SK-N-SH treated with all-trans-retinoic acid at 6 μM for 48 hours (cell line): Measurements from ENCODE around the gene SYTL2.
"Not testable (repeated sequence)": the region's sequence is repeated elsewhere in the genome, so short reads cannot be mapped to it uniquely, and the experiment has no call there.

Source experiments
- ATAC-seq: fragments of 200-7000 bp; cut with Tn5 transposase; 3 replicates; pipeline ENCODE4 v1.9.1; 2020; ENCODE audit warnings: mild to moderate bottlenecking, moderate library complexity
- ARNTL ChIP-seq: fragments of 450-650 bp; formaldehyde crosslinking; IDR thresholded peaks from 2 replicates; pipeline ENCODE4 v1.5.0; 2020; ENCODE audit warnings: low read depth, mild to moderate bottlenecking, moderate library complexity, borderline replicate concordance
- BACH2 ChIP-seq: fragments of 250-450 bp; sonication (Bioruptor Pico); IDR thresholded peaks from 2 replicates; pipeline ENCODE4 v1.9.0; 2021; ENCODE audit warnings: mild to moderate bottlenecking, borderline replicate concordance
- CSDC2 ChIP-seq: fragments of 250-450 bp; sonication (Bioruptor Pico); IDR thresholded peaks from 2 replicates; pipeline ENCODE4 v1.5.0; 2020; ENCODE audit warnings: mild to moderate bottlenecking, moderate library complexity
- ESRRG ChIP-seq: fragments of 250-450 bp; sonication (Bioruptor Pico); IDR thresholded peaks from 2 replicates; pipeline ENCODE4 v1.6.1; 2021; ENCODE audit warnings: mild to moderate bottlenecking
- GLIS3 ChIP-seq: fragments of 250-450 bp; sonication (Bioruptor Pico); IDR thresholded peaks from 2 replicates; pipeline ENCODE4 v1.5.0; 2020; ENCODE audit warnings: mild to moderate bottlenecking, moderate library complexity
- ISL1 ChIP-seq: fragments of 250-450 bp; sonication (Bioruptor Pico); IDR thresholded peaks from 2 replicates; pipeline ENCODE4 v2.1.2; 2022; ENCODE audit warnings: mild to moderate bottlenecking, moderate library complexity
- OSR1 ChIP-seq: fragments of 250-450 bp; sonication (Bioruptor Pico); IDR thresholded peaks from 2 replicates; pipeline ENCODE4 v1.8.0; 2022; ENCODE audit warnings: moderate library complexity, mild to moderate bottlenecking, inconsistent platforms
- PATZ1 ChIP-seq: fragments of 250-450 bp; sonication (Bioruptor Pico); IDR thresholded peaks from 2 replicates; pipeline ENCODE4 v1.8.0; 2020; ENCODE audit warnings: mild to moderate bottlenecking, moderate library complexity, borderline replicate concordance
- RARB ChIP-seq: fragments of 250-450 bp; sonication (Bioruptor Pico); IDR thresholded peaks from 2 replicates; pipeline ENCODE4 v1.8.0; 2021; ENCODE audit warnings: mild to moderate bottlenecking, moderate library complexity
- SNAI2 ChIP-seq: fragments of 250-450 bp; sonication (Bioruptor Pico); IDR thresholded peaks from 2 replicates; pipeline ENCODE4 v1.5.0; 2020; ENCODE audit warnings: mild to moderate bottlenecking, moderate library complexity
- TOX ChIP-seq: fragments of 250-450 bp; sonication (Bioruptor Pico); IDR thresholded peaks from 2 replicates; pipeline ENCODE4 v1.8.0; 2021; ENCODE audit warnings: mild to moderate bottlenecking, moderate library complexity, borderline replicate concordance
- ZC3H10 ChIP-seq: fragments of 250-450 bp; sonication (Bioruptor Pico); IDR thresholded peaks from 2 replicates; pipeline ENCODE4 v1.5.1; 2021; ENCODE audit warnings: mild to moderate bottlenecking, moderate library complexity
- ZNF565 ChIP-seq: fragments of 450-650 bp; formaldehyde crosslinking; conservative IDR thresholded peaks from 2 replicates; pipeline ENCODE4 v1.5.0; 2020; ENCODE audit warnings: low read depth, mild to moderate bottlenecking, moderate library complexity
- ZNF8 ChIP-seq: fragments of 450-650 bp; formaldehyde crosslinking; IDR thresholded peaks from 2 replicates; pipeline ENCODE4 v1.5.0; 2020; ENCODE audit warnings: mild to moderate bottlenecking, moderate library complexity
- TF ChIP-seq, protein P1 (sequence below): fragments of 250-450 bp; sonication (Bioruptor Pico); IDR thresholded peaks from 2 replicates; pipeline ENCODE4 v1.5.1; 2021; ENCODE audit warnings: mild to moderate bottlenecking, moderate library complexity
- TF ChIP-seq, protein P2 (sequence below): fragments of 250-450 bp; sonication (Bioruptor Pico); IDR thresholded peaks from 2 replicates; pipeline ENCODE4 v1.5.1; 2020; ENCODE audit warnings: low read depth, mild to moderate bottlenecking, moderate library complexity
- TF ChIP-seq, protein P3 (sequence below): fragments of 250-450 bp; sonication (Bioruptor Pico); IDR thresholded peaks from 2 replicates; pipeline ENCODE4 v1.5.0; 2020; ENCODE audit warnings: mild to moderate bottlenecking, moderate library complexity
- TF ChIP-seq, protein P4 (sequence below): fragments of 250-450 bp; sonication (Bioruptor Pico); IDR thresholded peaks from 2 replicates; pipeline ENCODE4 v1.8.0; 2021; ENCODE audit warnings: low read depth, mild to moderate bottlenecking, moderate library complexity, borderline replicate concordance

The SYTL2 gene

GRCh38 chr11:85854212-85854556 lies 43.2 kb upstream of the SYTL2 start:
- no peak for ATAC-seq
- TF ChIP-seq PATZ1 (CRISPR knock-in tag) (no peak), RARB (CRISPR knock-in tag) (no peak), OSR1 (CRISPR knock-in tag) (no peak)

DNA sequence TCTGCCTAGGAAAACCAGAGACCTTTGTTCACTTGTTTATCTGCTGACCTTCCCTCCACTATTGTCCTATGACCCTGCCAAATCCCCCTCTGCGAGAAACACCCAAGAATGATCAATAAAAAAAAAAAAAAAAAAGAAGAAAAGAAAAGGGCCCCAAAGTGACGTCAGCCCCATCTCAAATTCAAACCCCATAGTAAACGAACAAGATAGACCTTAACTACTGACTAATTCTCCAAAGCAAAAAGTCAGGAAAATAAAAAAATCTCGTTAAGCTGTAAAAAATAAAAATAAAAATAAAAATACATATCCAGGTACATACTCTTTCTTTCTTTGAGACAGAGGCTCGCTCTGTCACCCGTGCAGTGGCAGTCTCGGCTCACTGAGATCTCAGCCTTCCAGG lies 42.6 kb upstream of the SYTL2 start:
- ATAC-seq: not testable (repeated sequence)

DNA sequence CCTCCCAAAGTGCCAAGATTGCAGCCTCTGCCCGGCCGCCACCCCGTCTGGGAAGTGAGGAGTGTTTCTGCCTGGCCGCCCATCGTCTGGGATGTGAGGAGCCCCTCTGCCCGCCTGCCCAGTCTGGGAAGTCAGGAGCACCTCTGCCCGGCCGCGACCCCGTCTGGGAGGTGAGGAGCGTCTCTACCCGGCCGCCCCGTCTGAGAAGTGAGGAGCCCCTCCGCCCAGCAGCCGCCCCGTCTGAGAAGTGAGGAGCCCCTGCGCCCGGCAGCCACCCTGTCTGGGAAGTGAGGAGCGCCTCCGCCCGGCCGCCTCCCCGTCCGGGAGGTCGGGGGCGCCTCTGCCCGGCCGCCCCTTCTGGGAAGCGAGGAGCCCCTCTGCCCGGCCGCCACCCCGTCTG lies 41.8 kb upstream of the SYTL2 start:
- ATAC-seq: not testable (repeated sequence)

- no peak for ATAC-seq
- TF ChIP-seq ISL1 (CRISPR knock-in tag): no peak
- TF ChIP-seq, protein P1, sequence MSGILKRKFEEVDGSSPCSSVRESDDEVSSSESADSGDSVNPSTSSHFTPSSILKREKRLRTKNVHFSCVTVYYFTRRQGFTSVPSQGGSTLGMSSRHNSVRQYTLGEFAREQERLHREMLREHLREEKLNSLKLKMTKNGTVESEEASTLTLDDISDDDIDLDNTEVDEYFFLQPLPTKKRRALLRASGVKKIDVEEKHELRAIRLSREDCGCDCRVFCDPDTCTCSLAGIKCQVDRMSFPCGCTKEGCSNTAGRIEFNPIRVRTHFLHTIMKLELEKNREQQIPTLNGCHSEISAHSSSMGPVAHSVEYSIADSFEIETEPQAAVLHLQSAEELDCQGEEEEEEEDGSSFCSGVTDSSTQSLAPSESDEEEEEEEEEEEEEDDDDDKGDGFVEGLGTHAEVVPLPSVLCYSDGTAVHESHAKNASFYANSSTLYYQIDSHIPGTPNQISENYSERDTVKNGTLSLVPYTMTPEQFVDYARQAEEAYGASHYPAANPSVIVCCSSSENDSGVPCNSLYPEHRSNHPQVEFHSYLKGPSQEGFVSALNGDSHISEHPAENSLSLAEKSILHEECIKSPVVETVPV (CRISPR knock-in tag): no peak
- TF ChIP-seq CSDC2 (CRISPR knock-in tag): no peak
- TF ChIP-seq, protein P2, sequence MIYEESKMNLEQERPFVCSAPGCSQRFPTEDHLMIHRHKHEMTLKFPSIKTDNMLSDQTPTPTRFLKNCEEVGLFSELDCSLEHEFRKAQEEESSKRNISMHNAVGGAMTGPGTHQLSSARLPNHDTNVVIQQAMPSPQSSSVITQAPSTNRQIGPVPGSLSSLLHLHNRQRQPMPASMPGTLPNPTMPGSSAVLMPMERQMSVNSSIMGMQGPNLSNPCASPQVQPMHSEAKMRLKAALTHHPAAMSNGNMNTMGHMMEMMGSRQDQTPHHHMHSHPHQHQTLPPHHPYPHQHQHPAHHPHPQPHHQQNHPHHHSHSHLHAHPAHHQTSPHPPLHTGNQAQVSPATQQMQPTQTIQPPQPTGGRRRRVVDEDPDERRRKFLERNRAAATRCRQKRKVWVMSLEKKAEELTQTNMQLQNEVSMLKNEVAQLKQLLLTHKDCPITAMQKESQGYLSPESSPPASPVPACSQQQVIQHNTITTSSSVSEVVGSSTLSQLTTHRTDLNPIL (CRISPR knock-in tag): no peak
- TF ChIP-seq PATZ1 (CRISPR knock-in tag): no peak
- no peak for TF ChIP-seq ESRRG (CRISPR knock-in tag)
- TF ChIP-seq, protein P3, sequence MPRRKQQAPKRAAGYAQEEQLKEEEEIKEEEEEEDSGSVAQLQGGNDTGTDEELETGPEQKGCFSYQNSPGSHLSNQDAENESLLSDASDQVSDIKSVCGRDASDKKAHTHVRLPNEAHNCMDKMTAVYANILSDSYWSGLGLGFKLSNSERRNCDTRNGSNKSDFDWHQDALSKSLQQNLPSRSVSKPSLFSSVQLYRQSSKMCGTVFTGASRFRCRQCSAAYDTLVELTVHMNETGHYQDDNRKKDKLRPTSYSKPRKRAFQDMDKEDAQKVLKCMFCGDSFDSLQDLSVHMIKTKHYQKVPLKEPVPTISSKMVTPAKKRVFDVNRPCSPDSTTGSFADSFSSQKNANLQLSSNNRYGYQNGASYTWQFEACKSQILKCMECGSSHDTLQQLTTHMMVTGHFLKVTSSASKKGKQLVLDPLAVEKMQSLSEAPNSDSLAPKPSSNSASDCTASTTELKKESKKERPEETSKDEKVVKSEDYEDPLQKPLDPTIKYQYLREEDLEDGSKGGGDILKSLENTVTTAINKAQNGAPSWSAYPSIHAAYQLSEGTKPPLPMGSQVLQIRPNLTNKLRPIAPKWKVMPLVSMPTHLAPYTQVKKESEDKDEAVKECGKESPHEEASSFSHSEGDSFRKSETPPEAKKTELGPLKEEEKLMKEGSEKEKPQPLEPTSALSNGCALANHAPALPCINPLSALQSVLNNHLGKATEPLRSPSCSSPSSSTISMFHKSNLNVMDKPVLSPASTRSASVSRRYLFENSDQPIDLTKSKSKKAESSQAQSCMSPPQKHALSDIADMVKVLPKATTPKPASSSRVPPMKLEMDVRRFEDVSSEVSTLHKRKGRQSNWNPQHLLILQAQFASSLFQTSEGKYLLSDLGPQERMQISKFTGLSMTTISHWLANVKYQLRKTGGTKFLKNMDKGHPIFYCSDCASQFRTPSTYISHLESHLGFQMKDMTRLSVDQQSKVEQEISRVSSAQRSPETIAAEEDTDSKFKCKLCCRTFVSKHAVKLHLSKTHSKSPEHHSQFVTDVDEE: no peak
- TF ChIP-seq, protein P4, sequence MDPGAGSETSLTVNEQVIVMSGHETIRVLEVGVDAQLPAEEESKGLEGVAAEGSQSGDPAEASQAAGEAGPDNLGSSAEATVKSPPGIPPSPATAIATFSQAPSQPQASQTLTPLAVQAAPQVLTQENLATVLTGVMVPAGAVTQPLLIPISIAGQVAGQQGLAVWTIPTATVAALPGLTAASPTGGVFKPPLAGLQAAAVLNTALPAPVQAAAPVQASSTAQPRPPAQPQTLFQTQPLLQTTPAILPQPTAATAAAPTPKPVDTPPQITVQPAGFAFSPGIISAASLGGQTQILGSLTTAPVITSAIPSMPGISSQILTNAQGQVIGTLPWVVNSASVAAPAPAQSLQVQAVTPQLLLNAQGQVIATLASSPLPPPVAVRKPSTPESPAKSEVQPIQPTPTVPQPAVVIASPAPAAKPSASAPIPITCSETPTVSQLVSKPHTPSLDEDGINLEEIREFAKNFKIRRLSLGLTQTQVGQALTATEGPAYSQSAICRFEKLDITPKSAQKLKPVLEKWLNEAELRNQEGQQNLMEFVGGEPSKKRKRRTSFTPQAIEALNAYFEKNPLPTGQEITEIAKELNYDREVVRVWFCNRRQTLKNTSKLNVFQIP (CRISPR knock-in tag): no peak
- no peak for TF ChIP-seq ZC3H10 (CRISPR knock-in tag)
- no peak for TF ChIP-seq ZNF8
- no peak for TF ChIP-seq GLIS3 (CRISPR knock-in tag)
- TF ChIP-seq OSR1 (CRISPR knock-in tag): no peak
- TF ChIP-seq ARNTL: no peak
- TF ChIP-seq TOX (CRISPR knock-in tag): no peak
- TF ChIP-seq BACH2: no peak
- no peak for TF ChIP-seq SNAI2
- no peak for TF ChIP-seq ZNF565
These were observed 37.6 kb upstream of the SYTL2 start for GRCh38 chr11:85848556-85848955.
